Body of pancreas (tissue), 4 donors: Measurements from ENCODE around the gene IER3IP1. TPM values are rescaled to one million over a fixed set of nuclear protein-coding genes. Genes with fewer than 3 reads are reported as not detected.

Experiments
- ATAC-seq: fragments of 150-250 bp; one replicate; pipeline ENCODE4 v1.9.1; 2016
- DNase-seq, 4 donors: peaks; one replicate each; pipeline ENCODE4 v3.0.0-alpha.2; 2019
- H3K27ac ChIP-seq, 4 donors: fragments of 200-600 bp; sonication (generic); 1 replicate in 3 of 4; 2 replicates in 1 of 4; pipeline versions ENCODE4 v1.5.1 to v1.6.1; 2016 to 2019; ENCODE audit warnings: mild to moderate bottlenecking in 1 of 4, mixed read lengths in 1 of 4, moderate library complexity in 1 of 4
- H3K27me3 ChIP-seq, 2 donors: fragments of 200-600 bp; sonication (generic); one replicate each; pipeline ENCODE4 v1.6.0; 2016; ENCODE audit warnings: mild to moderate bottlenecking in 1 of 2
- H3K36me3 ChIP-seq, 2 donors: fragments of 200-600 bp; sonication (generic); replicated peaks in 1 of 2; 2 replicates each; pipeline ENCODE4 v1.5.1; 2016; ENCODE audit warnings: low read depth in 2 of 2; ENCODE audit not compliant: insufficient read depth in 1 of 2
- H3K4me1 ChIP-seq: fragments of 200-600 bp; sonication (generic); one replicate; pipeline ENCODE4 v1.6.0; 2016
- H3K4me3 ChIP-seq, 2 donors: fragments of 200-600 bp; sonication (generic); 1 replicate in 1 of 2; 2 replicates in 1 of 2; pipeline ENCODE4 v1.5.1; 2016 to 2019
- H3K9me3 ChIP-seq, 3 donors: fragments of 200-600 bp; sonication (generic); 1 replicate in 2 of 3; 2 replicates in 1 of 3; pipeline ENCODE4 v1.5.1; 2016
- POLR2A ChIP-seq, 3 donors: fragments of 450-650 bp; IDR thresholded peaks; one replicate each; pipeline ENCODE4 v1.6.1; 2016; ENCODE audit warnings: antibody characterized with exemption in 3 of 3, mild to moderate bottlenecking in 2 of 3
- WGBS, 2 donors: methylation state at CpG; one replicate each; pipeline ENCODE4 v1.1.5; 2017; 5-methylcytosine and 5-hydroxymethylcytosine counted together
- intact Hi-C: fragments of 100-400 bp; cut with DNase I; formaldehyde crosslinking; loops from one replicate; pipeline ENCODE4 v1.15.1; 2023
- total RNA-seq, 2 donors: library from RNA; depleted of rRNA; stranded (reverse); fragments of >200 nt; gene quantifications; one replicate each; pipeline ENCODE4 v1.1.0, GENCODE V29; 2016
- TF ChIP-seq, protein P1 (sequence below), 7 experiments: fragments of 450-650 bp in 4 of 7; fragments of 200-600 bp in 3 of 7; sonication (generic) in 3 of 7; IDR thresholded peaks; one replicate each; pipeline ENCODE4 v1.5.1; 2016 to 2019; ENCODE audit warnings: antibody characterized with exemption in 7 of 7

Gene IER3IP1, protein sequence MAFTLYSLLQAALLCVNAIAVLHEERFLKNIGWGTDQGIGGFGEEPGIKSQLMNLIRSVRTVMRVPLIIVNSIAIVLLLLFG
- total RNA-seq: 1 to 10 TPM; 5.6 to 8.0 TPM

DNA sequence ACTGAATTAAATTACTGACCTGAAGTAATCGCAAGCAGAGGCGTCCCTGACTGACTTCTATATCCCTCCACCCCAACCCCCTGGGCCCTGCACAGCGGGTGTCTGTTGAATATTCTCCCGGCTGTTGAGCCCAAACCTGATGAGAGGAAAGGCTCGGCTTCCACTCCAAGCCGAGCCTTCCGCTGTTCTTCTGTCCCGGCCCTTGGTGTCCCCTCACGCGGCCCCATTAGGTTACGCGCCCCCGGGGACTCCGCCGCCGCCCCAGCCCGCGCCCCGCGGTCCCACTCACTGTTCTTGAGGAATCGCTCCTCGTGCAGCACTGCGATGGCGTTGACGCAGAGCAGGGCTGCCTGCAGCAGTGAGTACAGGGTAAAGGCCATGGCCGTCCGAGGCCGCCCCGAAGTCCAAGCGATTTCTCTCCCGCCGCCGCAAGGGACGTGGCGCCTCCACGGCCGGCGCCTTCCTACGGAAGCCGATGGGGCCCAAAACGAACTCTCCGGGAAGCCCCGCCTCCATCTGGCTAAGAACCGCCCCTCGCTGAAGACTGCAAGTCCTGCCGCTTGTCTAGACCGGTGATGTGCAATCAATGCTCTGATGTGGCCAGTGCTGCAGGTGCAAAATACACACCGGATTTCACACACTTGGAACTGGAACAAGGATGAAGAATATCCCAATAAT is at the start of gene IER3IP1:
IER3IP1 (minus strand) TSS at position 467 of the 678 bp plus-strand sequence; CDS start at position 380, 87 bp downstream.
- H3K27ac ChIP-seq: peak within 1 kb of the TSS; percentile 45 to 86 (median 78)
- peak; percentile 94 for ATAC-seq

DNA sequence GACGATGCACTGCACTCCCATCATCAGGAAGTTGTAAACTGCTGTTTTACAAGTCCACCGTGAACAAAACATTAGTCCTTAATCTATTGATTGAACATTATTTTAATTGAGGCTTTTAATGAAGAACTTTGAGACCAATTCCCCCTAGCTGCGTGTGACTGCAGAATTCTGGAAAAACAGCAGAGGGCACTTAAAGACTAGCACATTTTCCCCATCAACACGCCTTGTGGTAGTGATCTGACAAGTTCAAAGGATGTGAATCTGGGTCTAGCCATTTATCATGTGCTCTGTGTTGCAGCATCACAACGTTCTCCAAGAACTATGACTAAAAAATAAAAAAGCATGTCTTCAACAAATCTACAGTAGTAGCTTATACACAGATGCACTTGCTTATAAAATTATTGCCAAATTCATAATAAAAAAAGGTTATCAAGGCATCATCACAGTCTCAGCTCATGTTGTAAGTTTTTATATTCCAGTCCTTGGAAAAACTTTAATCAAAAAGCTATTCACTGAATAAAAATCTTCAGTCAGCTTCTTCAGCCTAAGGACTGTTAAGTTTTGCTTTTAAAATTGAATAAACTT is 39.5 kb upstream of the IER3IP1 start:
- Histone ChIP-seq H3K4me3 (no peak overlapping the region), H3K27ac (no peak overlapping the region), H3K9me3 (no peaks in the 10 kb centered on the region), H3K27me3 (no peaks in the 10 kb centered on the region), H3K36me3 (no peaks in the 10 kb centered on the region), H3K4me1 (no peaks in the 10 kb centered on the region)
- no peak for TF ChIP-seq POLR2A (IDR thresholded peaks at IDR 0.05)
- TF ChIP-seq, protein P1, sequence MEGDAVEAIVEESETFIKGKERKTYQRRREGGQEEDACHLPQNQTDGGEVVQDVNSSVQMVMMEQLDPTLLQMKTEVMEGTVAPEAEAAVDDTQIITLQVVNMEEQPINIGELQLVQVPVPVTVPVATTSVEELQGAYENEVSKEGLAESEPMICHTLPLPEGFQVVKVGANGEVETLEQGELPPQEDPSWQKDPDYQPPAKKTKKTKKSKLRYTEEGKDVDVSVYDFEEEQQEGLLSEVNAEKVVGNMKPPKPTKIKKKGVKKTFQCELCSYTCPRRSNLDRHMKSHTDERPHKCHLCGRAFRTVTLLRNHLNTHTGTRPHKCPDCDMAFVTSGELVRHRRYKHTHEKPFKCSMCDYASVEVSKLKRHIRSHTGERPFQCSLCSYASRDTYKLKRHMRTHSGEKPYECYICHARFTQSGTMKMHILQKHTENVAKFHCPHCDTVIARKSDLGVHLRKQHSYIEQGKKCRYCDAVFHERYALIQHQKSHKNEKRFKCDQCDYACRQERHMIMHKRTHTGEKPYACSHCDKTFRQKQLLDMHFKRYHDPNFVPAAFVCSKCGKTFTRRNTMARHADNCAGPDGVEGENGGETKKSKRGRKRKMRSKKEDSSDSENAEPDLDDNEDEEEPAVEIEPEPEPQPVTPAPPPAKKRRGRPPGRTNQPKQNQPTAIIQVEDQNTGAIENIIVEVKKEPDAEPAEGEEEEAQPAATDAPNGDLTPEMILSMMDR (IDR thresholded peaks at IDR 0.05): peak in 6 of 7 experiments; percentile 41 to 77 (median 64)
- intact Hi-C loops: loop anchor here (5.0 kb wide), 1 partner anchor 532 kb away; no protein-coding TSS in a partner anchor
- ATAC-seq (no peak), DNase-seq (peak in 3 of 4 donors; percentile 12 to 23 (median 17))
- WGBS, 2 donors: 0 to 1% methylated on average over 5 of the region's 5 CpGs

More for the DNA sequence above, at the start of gene IER3IP1:
- Histone ChIP-seq H3K4me1 (peaks cover 17% of the 10 kb centered on the region), H3K27me3 (no peaks in the 10 kb centered on the region), H3K36me3 (no peaks in the 10 kb centered on the region), H3K9me3 (no peaks in the 10 kb centered on the region), H3K4me3 (peak within 1 kb of the TSS; percentile 40 to 75)
- DNase-seq: peak; percentile 89 to 92 (median 92)
- intact Hi-C loops: no loop called here
- TF ChIP-seq, protein P1 (IDR thresholded peaks at IDR 0.05): peak in 4 of 7 experiments; percentile 21 to 34 (median 30)
- TF ChIP-seq POLR2A (IDR thresholded peaks at IDR 0.05): peak; percentile 20 to 76 (median 69)
- 0 to 1% methylated on average over 11 to 48 of the region's 48 CpGs for WGBS, 2 donors

DNA sequence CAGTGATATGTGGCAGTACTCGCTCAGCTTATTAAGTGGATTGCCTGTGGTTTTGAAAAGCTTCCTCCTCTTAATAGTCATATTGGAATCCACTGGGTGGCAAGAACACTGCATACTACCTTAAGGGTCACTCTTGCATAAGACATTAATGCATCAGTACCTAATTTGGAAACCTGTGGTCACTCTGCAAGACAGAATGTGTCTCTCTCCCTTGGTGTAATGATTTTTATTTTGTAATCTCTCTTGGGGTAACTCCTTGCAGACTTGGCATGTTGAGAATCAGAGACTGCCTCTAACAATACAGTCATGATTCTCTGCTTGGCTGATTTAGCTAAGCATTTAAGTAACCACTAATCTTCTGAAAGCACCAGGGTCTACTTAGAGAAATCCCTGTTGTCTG is 33.0 kb upstream of the IER3IP1 start:
- H3K9me3 ChIP-seq: no peaks in the 10 kb centered on the region
- TF ChIP-seq, protein P1 (IDR thresholded peaks at IDR 0.05): no peak
- no peak for TF ChIP-seq POLR2A (IDR thresholded peaks at IDR 0.05)
- ATAC-seq (no peak), DNase-seq (no peak)
- intact Hi-C loops: loop anchor here (5.0 kb wide), 1 partner anchor 107 kb away; no protein-coding TSS in a partner anchor
- H3K36me3 ChIP-seq: no peaks in the 10 kb centered on the region
- no peaks in the 10 kb centered on the region for H3K27me3 ChIP-seq
- 46 to 47% methylated on average over 1 of the region's 1 CpG for WGBS, 2 donors
- no peaks in the 10 kb centered on the region for H3K4me1 ChIP-seq
- no peak overlapping the region for H3K4me3 ChIP-seq
- H3K27ac ChIP-seq: no peak overlapping the region

DNA sequence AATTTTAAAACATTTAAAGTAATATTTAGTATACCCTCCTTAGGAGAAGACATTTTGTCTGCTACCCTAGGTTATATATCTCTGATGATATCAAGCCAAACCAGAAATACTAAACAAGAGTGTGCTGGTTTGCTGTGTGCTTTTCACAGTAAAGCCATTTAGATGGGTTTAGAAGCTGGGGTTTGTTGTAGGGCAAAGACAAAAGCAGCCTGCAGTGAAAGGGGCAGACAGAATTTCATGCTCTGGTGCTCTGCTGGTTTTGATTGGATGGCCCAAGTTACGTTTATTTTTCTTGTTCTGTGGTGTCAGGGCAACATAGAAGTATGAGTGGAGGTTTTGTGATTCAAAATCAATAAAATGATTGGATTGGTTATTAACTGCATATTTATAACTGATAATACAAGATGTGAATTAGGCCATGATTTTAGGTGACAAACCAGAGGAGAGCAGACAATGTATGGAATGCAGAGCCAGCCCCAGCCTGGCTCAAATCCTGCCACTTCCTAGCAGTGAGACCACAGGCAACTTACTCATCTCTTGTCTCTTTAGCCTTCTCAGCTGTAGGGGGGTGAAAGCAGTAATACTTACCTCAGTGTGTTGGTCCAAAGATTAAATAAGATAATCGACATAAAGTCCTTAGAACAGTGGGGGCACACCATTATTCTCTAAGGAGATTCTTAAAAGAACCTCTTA is 30.9 kb upstream of the IER3IP1 start:
- H3K27ac ChIP-seq: no peak overlapping the region
- WGBS, 2 donors: 33 to 34% methylated on average over 2 of the region's 2 CpGs
- H3K4me3 ChIP-seq: no peak overlapping the region
- no peaks in the 10 kb centered on the region for H3K36me3 ChIP-seq
- intact Hi-C loops: loop anchor here (5.0 kb wide), 1 partner anchor 105 kb away; no protein-coding TSS in a partner anchor
- ATAC-seq: no peak
- H3K4me1 ChIP-seq: no peaks in the 10 kb centered on the region
- no peaks in the 10 kb centered on the region for H3K27me3 ChIP-seq
- H3K9me3 ChIP-seq: no peaks in the 10 kb centered on the region
- DNase-seq: no peak
- no peak for TF ChIP-seq POLR2A (IDR thresholded peaks at IDR 0.05)
- TF ChIP-seq, protein P1 (IDR thresholded peaks at IDR 0.05): no peak
